NOMO-1 (cell line): ENCODE measurements around the gene PCED1A.
A peak's percentile ranks its signal among the peaks of the same experiment; 100 is the strongest.

Experiments
- DNase-seq, 2 experiments: peaks; one replicate each; lab custom pipeline; 2025; ENCODE audit not compliant: unreplicated experiment in 2 of 2; lab: John Stamatoyannopoulos, UW

Gene PCED1A

DNA sequence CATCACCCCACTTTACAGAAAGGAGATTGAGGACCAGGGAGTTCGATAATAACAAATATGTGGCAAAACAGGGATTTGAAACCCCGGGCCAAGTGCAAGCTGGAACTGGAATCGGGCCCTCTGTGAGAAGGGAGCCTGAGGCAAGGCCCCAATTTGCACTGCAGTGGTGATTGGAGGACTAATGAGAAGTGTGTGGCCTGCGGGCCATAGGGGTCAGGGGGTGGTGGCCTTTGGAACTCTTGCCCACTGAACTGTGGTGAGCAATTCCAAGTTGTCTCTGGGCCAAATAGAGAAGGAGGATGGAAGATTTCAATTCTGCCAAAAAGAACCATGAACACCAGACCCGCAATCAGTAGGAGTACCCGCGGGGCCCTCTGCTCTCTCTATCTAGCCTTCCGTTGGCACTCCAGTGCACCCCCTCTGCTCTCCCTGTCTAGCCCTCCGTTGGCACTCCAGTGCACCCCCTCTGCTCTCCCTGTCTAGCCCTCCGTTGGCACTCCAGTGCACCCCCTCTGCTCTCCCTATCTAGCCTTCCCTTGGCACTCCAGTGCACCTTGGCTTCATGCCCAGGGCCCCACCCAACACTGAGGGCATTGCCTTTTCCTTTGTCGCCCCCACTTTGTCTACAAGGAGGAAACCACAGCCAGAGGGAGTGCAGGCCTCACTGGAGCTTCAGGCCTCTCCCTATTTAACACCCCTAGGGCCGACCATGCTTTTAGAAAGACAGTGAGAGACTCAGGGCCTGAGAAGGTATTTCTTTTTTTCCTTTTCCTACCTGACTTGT, 26.8 kb upstream of the PCED1A start:
- no peak for DNase-seq

- DNase-seq, result no peak
Observed at GRCh38 chr20:2866236-2866635, 25.8 kb upstream of the PCED1A start.

- DNase-seq, result no peak
Observed at GRCh38 chr20:2865630-2866029, 25.2 kb upstream of the PCED1A start.

- DNase-seq, result no peak
Observed at GRCh38 chr20:2865101-2865500, 24.6 kb upstream of the PCED1A start.

DNA sequence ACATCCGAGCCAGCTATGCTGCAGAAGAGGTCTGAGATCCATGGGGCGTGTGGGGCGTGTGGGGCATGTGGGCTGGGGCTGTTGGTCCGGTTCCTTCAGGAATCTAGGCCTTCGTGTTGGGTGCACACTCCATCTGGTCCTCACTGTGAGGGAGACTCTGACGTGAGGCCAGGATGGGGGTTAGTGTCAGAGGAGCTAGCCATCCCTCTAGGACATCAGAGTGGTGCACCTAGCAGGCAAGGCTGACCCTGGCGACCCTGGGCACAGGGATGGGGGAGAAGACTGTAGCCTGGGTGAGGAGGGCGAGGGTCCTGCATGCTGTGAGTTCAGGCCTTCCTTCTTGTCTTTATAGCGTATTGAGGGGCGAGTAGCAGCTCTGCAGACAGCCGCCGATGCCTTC, 24.2 kb upstream of the PCED1A start:
- no peak for DNase-seq

GRCh38 chr20:2859330-2860121, 19.1 kb upstream of the PCED1A start:
- DNase-seq, result no peak

DNA sequence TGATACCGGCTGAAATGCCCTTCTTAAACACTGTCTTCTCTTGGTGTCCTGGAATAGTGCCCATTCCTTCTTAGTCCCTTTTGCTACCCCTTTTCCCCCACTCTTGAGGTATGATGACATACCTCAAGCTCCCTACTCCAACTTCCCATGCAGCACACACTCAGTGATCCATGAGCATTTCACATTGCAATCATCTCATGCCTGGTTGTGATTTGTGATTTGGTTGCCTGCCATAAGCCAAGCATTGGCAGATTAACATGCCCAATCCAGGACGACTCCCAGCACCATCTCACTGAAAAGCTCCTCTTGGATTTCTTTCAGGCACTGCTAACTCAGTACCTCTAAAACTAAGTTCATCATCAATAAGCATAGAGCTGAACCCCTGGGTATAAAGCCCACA, 18.1 kb upstream of the PCED1A start:
- no peak for DNase-seq

DNA sequence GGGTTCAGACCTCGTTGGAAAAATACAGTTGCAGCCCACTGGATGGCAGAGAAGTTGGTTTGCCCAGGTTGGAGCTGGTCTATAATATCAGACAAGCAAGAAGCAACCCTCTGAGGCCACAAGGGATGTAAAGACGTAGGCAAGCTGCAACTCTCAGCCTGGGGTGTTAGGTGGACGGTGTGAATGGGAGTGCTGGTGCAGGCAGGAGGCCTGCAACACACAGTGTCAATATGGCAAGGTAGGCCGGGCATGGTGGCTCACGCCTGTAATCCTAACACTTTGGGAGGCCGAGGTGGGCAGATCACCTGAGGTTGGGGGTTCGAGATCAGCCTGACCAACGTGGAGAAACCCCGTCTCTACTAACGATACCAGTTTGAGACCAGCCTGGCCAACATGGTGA, 10.6 kb upstream of the PCED1A start:
- DNase-seq, result no peak

DNA sequence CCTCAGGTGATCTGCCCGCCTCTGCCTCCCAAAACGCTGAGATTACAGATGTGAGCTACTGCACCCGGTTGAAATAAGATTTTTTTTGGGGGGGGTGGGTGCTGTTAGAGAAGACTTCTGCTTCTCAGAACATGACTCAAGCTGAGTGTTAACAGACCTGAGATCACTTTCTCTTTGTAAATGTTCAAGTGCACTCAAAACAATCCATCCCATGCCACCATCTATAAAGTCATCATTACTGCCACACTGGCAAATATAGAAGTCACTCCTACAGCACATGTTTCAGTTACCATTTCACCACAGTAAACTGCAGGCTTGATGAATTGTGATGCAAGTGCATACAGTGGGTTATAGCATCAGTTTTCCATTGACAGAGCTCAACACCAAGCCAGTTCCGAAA, 9.1 kb upstream of the PCED1A start:
- DNase-seq, result no peak

DNA sequence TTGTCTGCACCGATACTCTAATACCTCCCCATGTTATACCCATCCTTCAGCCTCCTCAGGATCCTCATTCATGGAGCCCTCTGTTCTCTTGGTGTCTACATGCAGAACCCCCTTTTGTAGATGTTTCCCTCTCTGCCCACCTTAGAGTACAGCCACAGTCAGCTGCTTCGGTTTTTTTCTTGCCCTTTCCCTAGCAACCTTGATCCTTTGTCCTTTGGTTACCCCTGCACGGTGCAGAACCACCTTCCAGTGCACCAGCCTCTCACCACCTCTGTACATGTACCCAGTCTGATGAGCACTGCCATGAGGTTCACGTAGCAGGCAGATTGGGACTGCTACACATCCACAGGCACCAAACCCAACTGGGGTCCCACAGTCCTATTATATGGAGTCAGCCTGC, 7.3 kb upstream of the PCED1A start:
- DNase-seq, result no peak

- no peak for DNase-seq
Observed at GRCh38 chr20:2846698-2847097, 6.2 kb upstream of the PCED1A start.

DNA sequence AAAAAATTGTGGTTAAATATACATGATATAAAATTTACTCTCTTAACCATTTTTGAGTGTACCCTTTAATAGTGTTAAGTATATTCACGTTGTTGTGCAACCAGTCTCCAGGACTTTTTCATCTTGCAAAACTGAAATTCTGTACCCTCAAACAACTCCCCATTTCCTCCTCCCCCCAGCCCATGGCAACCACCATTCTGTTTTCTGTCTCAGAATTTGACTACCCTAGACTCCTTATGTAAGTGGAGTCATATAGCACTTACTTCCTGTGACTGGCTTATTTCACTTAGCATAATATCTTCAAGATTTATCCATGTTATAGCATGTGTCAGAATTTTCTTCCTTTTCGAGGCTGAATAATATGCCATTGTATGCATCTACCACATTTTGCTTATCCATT, 5.2 kb upstream of the PCED1A start:
- no peak for DNase-seq

DNA sequence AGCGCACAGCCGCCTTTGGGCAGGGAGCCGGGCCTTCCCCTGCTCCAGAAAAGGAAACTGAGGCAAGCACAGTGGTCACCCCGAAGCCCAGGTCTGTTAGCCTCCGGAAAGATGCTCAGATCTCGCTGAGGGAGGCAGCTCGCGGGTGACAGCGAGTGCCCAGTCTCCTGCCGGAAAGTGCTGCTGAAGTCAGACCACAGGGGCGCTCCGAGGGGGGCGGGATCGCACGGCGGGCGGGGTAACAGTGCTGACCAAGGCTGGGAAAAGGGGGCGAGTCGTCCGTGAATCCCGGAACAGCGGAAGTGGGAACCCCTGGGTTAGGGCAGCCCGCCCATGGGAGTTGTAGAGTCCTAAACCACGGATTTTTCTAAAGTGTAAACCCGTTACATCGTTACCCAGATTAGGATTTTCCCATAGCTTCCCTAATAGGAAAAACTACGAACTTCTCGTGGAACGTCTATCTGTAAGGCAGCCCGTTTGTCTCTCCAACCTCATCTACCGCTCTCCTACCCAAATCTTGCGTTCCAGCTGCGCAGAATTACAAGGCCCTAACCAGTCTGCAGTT, 594 bp upstream of the PCED1A start:
- peak; percentile 10 to 13 for DNase-seq

DNA sequence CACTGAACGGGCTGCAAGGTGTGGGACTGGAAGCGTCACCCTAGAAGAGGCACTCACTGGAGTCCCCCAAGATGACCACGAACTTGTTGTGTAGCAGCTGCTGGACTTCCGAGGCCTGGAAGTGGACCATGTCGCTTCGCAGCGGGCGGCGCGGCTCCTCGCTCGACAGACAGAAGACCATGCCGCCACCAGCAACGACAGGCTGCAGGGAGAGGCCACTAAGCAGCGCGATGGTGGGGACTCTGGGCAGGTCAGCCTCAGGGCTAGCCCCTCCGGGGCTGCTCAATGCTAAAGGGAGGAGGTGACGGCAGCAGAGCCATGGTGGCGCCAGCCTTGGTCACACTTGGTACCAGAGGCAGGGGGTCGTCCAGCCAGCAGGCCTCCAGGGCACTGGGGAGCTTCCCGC, 720 bp downstream of the PCED1A start:
- DNase-seq, result no peak

DNA sequence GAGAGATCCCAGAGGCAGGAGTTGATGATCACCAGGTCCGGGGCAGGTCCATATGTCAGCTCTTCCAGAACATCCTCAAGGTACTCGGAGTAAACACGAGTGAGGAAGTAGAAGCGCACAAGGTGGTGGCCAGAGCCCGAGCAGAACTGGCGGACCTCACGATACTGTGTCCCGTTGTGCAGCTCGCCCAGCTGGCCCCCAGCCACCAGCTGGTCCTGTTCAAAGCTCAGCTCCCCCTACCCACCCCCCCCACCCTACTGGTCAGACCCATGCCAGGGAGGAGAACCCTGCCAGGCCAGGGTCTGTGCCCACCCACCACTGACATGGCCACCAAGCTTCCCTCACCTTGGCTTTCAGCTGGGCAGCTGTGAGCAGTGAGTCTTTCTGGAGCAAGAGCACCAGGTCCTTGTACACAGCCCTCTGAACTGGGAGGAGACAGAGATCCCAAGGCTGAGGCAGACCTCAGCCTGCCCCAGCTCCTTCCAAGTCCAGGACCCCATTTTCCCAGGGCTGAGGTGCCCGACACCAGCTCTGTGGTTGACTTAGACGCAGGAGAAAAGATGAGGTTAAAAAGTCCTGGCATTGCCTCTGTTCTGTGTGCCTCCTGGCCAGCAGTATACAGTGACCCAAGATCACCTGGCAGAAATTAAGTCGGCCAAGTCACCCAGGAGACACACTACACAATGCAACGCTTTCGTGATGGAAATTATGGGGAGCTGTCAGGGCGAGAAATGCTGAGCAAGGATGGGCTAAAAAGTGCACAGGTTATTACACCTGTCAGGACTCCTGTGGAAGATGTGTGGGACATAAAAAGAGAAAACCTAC, 1.4 kb downstream of the PCED1A start:
- DNase-seq, result no peak

GRCh38 chr20:2838170-2838797, 2.2 kb downstream of the PCED1A start:
- no peak for DNase-seq

- no peak for DNase-seq
Observed at GRCh38 chr20:2837221-2837960, 3.1 kb downstream of the PCED1A start.

- DNase-seq, result no peak
Observed at GRCh38 chr20:2836035-2836434, 4.4 kb downstream of the PCED1A start.

GRCh38 chr20:2835331-2835796, 5.1 kb downstream of the PCED1A start:
- DNase-seq, result no peak
